22Rv1 (cell line): ENCODE measurements around the gene TLNRD1.

Experiments used
- H3K27ac ChIP-seq: fragments of 450-650 bp; 2 replicates; pipeline ENCODE4 v1.5.1; 2017
- CTCF ChIP-seq: fragments of 450-650 bp; IDR thresholded peaks from 2 replicates; pipeline ENCODE4 v1.5.1; 2017; ENCODE audit warnings: mild to moderate bottlenecking
- ZFX ChIP-seq: fragments of 450-650 bp; IDR thresholded peaks from 2 replicates; pipeline ENCODE4 v1.6.1; 2017; ENCODE audit warnings: antibody characterized with exemption, borderline replicate concordance

TLNRD1 gene

GRCh38 chr15:81030301-81030750 is 29.6 kb downstream of the TLNRD1 start:
- TF ChIP-seq ZFX, result no peak
- TF ChIP-seq CTCF, result no peak
- H3K27ac ChIP-seq, result no peak overlapping the region

- TF ChIP-seq ZFX (no peak), CTCF (no peak)
- H3K27ac ChIP-seq, result no peak overlapping the region
Observed at GRCh38 chr15:81031203-81031602, 30.5 kb downstream of the TLNRD1 start.

- peak overlapping the region; percentile 72 for H3K27ac ChIP-seq
- TF ChIP-seq CTCF, result no peak
- no peak for TF ChIP-seq ZFX
Observed at GRCh38 chr15:81032355-81032754, 31.6 kb downstream of the TLNRD1 start.

- peak overlapping the region; percentile 72 for H3K27ac ChIP-seq
- TF ChIP-seq CTCF (peak; percentile 45), ZFX (no peak)
Observed at GRCh38 chr15:81032818-81033217, 32.1 kb downstream of the TLNRD1 start.

- TF ChIP-seq ZFX, result no peak
- TF ChIP-seq CTCF, result no peak
- H3K27ac ChIP-seq, result peak overlapping the region; percentile 72
Observed at GRCh38 chr15:81033508-81033907, 32.8 kb downstream of the TLNRD1 start.

GRCh38 chr15:81037952-81038743 is 37.4 kb downstream of the TLNRD1 start:
- TF ChIP-seq CTCF (no peak), ZFX (no peak)
- no peak overlapping the region for H3K27ac ChIP-seq

- no peak for TF ChIP-seq ZFX
- TF ChIP-seq CTCF, result no peak
- no peak overlapping the region for H3K27ac ChIP-seq
Observed at GRCh38 chr15:81038975-81039607, 38.4 kb downstream of the TLNRD1 start.
